Measurements from ENCODE around the gene OPCML. TPM values are rescaled to one million over a fixed set of nuclear protein-coding genes. Genes with fewer than 3 reads are reported as not detected.

The OPCML gene
- total RNA-seq, 1 experiment from 2014 or later: not detected

DNA sequence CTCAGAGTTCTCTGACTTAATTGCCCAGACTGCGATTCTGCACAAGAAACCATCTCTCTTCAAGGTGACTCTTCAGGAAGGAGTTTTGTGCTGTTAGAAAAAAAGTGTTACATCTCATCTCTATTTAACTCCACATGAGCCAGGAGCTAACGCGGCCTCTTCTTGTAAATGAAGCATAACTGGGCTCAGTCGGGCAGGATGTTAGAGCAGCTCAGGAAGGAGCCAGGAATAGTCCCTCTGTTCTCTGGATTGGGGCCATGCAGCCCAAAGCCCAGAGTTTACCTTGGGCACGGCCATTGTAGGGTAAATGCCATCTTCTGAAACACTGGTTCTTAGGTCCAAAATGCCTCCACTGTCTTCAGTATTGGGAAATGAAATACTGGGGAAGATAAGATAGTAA lies 760.6 kb downstream of the OPCML start:
- Histone ChIP-seq H3K9me2 (ENCODE audit: insufficient read depth) (no peaks in the 10 kb centered on the region), H3K4me2 (no peak overlapping the region), H3K4me3 (no peak overlapping the region), H3F3A (ENCODE audit: insufficient read depth, low read depth) (no peaks in the 10 kb centered on the region), H3K36me3 (ENCODE audit: low read depth) (no peaks in the 10 kb centered on the region), H3K4me1 (replicated peaks; ENCODE audit: insufficient read depth) (no peaks in the 10 kb centered on the region), H4K20me1 (ENCODE audit: insufficient read depth) (no peaks in the 10 kb centered on the region), H3K9me3 (ENCODE audit: insufficient read depth, low read depth) (no peaks in the 10 kb centered on the region), H3K27ac (no peak overlapping the region), H3K79me2 (ENCODE audit: low read depth) (no peaks in the 10 kb centered on the region), H3K27me3 (ENCODE audit: insufficient read depth, low read depth) (peaks cover 46% of the 10 kb centered on the region), H2AFZ (no peak overlapping the region)
- no peak for DNase-seq
- POLR2A ChIA-PET (ENCODE audit: unreplicated experiment): no interaction called here
- intact Hi-C loops (cut with micrococcal nuclease; ENCODE audit: unreplicated experiment): no loop called here
- TF ChIP-seq, protein P1, sequence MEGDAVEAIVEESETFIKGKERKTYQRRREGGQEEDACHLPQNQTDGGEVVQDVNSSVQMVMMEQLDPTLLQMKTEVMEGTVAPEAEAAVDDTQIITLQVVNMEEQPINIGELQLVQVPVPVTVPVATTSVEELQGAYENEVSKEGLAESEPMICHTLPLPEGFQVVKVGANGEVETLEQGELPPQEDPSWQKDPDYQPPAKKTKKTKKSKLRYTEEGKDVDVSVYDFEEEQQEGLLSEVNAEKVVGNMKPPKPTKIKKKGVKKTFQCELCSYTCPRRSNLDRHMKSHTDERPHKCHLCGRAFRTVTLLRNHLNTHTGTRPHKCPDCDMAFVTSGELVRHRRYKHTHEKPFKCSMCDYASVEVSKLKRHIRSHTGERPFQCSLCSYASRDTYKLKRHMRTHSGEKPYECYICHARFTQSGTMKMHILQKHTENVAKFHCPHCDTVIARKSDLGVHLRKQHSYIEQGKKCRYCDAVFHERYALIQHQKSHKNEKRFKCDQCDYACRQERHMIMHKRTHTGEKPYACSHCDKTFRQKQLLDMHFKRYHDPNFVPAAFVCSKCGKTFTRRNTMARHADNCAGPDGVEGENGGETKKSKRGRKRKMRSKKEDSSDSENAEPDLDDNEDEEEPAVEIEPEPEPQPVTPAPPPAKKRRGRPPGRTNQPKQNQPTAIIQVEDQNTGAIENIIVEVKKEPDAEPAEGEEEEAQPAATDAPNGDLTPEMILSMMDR (conservative IDR thresholded peaks at IDR 0.05): no peak
- no peak for TF ChIP-seq EZH2 (IDR thresholded peaks at IDR 0.05; ENCODE audit: low read depth)
- CTCF ChIA-PET: no interaction called here
- BruUV-seq (replicated peaks): no TSS peak

DNA sequence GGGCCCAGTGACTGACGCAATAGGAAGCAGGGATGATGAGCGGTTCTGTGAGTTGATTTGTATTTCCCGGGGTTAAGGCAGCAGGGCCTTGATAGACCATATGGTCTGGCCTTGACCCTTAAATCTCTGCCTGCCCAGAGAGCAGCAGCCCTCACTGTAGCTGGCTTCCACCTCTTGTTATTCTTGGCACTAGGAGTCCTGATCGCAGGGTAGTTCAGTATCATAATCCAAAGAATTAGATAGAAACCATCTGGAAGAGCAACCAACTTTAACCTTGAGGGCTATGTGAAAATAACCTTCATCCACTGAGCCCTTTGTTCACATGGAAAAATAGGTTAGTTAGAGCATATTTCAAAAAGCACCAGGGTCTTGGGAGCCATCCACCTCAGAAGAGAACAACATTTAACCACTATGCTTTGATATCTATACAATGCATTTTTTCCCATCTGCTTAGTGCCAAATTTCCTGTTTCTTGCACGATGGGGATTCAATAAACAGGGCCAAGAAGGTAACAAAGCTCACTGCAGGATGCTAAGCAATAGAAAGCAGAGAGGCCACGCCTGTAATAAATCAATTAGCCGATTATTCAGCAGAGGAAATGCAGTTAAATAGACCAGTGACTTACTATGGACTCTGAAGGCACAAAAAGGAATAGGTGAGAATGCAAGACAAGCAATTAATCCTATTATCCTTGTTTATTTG lies 761.3 kb downstream of the OPCML start:
- ChIA-PET CTCF (no interaction called here), POLR2A (ENCODE audit: unreplicated experiment) (no interaction called here)
- no peak for DNase-seq
- Histone ChIP-seq H3K9me2 (ENCODE audit: insufficient read depth) (no peaks in the 10 kb centered on the region), H2AFZ (no peak overlapping the region), H3K79me2 (ENCODE audit: low read depth) (no peaks in the 10 kb centered on the region), H3K27me3 (ENCODE audit: insufficient read depth, low read depth) (peaks cover 46% of the 10 kb centered on the region), H3K4me2 (no peak overlapping the region), H3K4me1 (replicated peaks; ENCODE audit: insufficient read depth) (no peaks in the 10 kb centered on the region), H3K9me3 (ENCODE audit: insufficient read depth, low read depth) (no peaks in the 10 kb centered on the region), H3K36me3 (ENCODE audit: low read depth) (no peaks in the 10 kb centered on the region), H3K27ac (no peak overlapping the region), H3F3A (ENCODE audit: insufficient read depth, low read depth) (no peaks in the 10 kb centered on the region), H4K20me1 (ENCODE audit: insufficient read depth) (no peaks in the 10 kb centered on the region), H3K4me3 (no peak overlapping the region)
- intact Hi-C loops (cut with micrococcal nuclease; ENCODE audit: unreplicated experiment): no loop called here
- no peak for TF ChIP-seq EZH2 (IDR thresholded peaks at IDR 0.05; ENCODE audit: low read depth)
- TF ChIP-seq, protein P1 (conservative IDR thresholded peaks at IDR 0.05): no peak
- BruUV-seq (replicated peaks): no TSS peak

DNA sequence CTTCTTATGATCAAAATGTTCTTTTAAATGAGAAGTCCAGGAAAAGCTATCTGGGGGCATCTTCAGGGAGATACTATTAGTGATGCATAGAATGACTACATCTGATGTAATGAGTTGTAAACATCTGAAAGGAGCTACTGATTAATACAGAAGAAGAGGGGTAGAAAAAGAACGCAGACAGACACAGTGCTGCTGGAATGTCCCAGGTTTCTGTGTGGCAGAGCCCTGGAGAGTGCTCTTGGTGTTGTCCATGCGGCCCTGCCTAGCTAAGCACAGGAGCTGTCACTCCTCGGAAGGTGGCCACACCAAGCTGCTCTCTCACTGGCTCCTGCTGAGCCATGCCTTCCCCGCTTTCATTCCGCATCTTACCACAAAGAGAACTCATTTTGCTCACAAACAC lies 768.8 kb downstream of the OPCML start:
- Histone ChIP-seq H2AFZ (no peak overlapping the region), H3K27me3 (ENCODE audit: insufficient read depth, low read depth) (peaks cover 6% of the 10 kb centered on the region), H3K4me1 (replicated peaks; ENCODE audit: insufficient read depth) (no peaks in the 10 kb centered on the region), H3K4me2 (no peak overlapping the region), H3K4me3 (no peak overlapping the region), H3K27ac (no peak overlapping the region), H3K9me3 (ENCODE audit: insufficient read depth, low read depth) (no peaks in the 10 kb centered on the region), H3K9me2 (ENCODE audit: insufficient read depth) (no peaks in the 10 kb centered on the region), H3K79me2 (ENCODE audit: low read depth) (no peaks in the 10 kb centered on the region), H4K20me1 (ENCODE audit: insufficient read depth) (no peaks in the 10 kb centered on the region), H3F3A (ENCODE audit: insufficient read depth, low read depth) (no peaks in the 10 kb centered on the region), H3K36me3 (ENCODE audit: low read depth) (no peaks in the 10 kb centered on the region)
- no TSS peak for BruUV-seq (replicated peaks)
- intact Hi-C loops (cut with micrococcal nuclease; ENCODE audit: unreplicated experiment): no loop called here
- ChIA-PET POLR2A (ENCODE audit: unreplicated experiment) (no interaction called here), CTCF (no interaction called here)
- TF ChIP-seq, protein P1 (conservative IDR thresholded peaks at IDR 0.05): no peak
- no peak for TF ChIP-seq EZH2 (IDR thresholded peaks at IDR 0.05; ENCODE audit: low read depth)
- DNase-seq: no peak

Measured in PC-9 (cell line).